Inferior parietal cortex (tissue), 1 donor: ENCODE measurements around the gene PRKCA.

Source experiments
- DNase-seq: peaks from one replicate; pipeline ENCODE4 v3.0.0-alpha.2; 2016; ENCODE audit errors: extremely low spot score

PRKCA gene

GRCh38 chr17:66772148-66772812 lies 469.9 kb downstream of the PRKCA start:
- DNase-seq: no peak

- DNase-seq: no peak
Observed at GRCh38 chr17:66775271-66775670, 472.9 kb downstream of the PRKCA start.

GRCh38 chr17:66775881-66776400 lies 473.5 kb downstream of the PRKCA start:
- no peak for DNase-seq

- no peak for DNase-seq
Observed at GRCh38 chr17:66776999-66777688, 474.7 kb downstream of the PRKCA start.

GRCh38 chr17:66777689-66778225 lies 475.3 kb downstream of the PRKCA start:
- no peak for DNase-seq

- DNase-seq: no peak
Observed at GRCh38 chr17:66778531-66779236, 476.3 kb downstream of the PRKCA start.

GRCh38 chr17:66779237-66779606 lies 476.8 kb downstream of the PRKCA start:
- DNase-seq: no peak

GRCh38 chr17:66781135-66781534 lies 478.7 kb downstream of the PRKCA start:
- no peak for DNase-seq

- no peak for DNase-seq
Observed at GRCh38 chr17:66782851-66783250, 480.4 kb downstream of the PRKCA start.

- DNase-seq: no peak
Observed at GRCh38 chr17:66783656-66784381, 481.4 kb downstream of the PRKCA start.

- DNase-seq: no peak
Observed at GRCh38 chr17:66784621-66785364, 482.4 kb downstream of the PRKCA start.

GRCh38 chr17:66786107-66786506 lies 483.7 kb downstream of the PRKCA start:
- no peak for DNase-seq

GRCh38 chr17:66787914-66788313 lies 485.5 kb downstream of the PRKCA start:
- no peak for DNase-seq

GRCh38 chr17:66789093-66789492 lies 486.7 kb downstream of the PRKCA start:
- no peak for DNase-seq

- DNase-seq: no peak
Observed at GRCh38 chr17:66789961-66790437, 487.6 kb downstream of the PRKCA start.

- no peak for DNase-seq
Observed at GRCh38 chr17:66790501-66791061, 488.2 kb downstream of the PRKCA start.

- DNase-seq: no peak
Observed at GRCh38 chr17:66791347-66791746, 488.9 kb downstream of the PRKCA start.

GRCh38 chr17:66793814-66794213 lies 491.4 kb downstream of the PRKCA start:
- DNase-seq: no peak

GRCh38 chr17:66795486-66795885 lies 493.1 kb downstream of the PRKCA start:
- DNase-seq: no peak

GRCh38 chr17:66799849-66800537 lies 497.6 kb downstream of the PRKCA start:
- no peak for DNase-seq
